SK-N-SH treated with all-trans-retinoic acid at 6 μM for 48 hours (cell line): ENCODE measurements around the gene ARF3.

Experiments used
- ATAC-seq: fragments of 200-7000 bp; cut with Tn5 transposase; 3 replicates; pipeline ENCODE4 v1.9.1; 2020; ENCODE audit warnings: mild to moderate bottlenecking, moderate library complexity
- ARNTL ChIP-seq: fragments of 450-650 bp; formaldehyde crosslinking; IDR thresholded peaks from 2 replicates; pipeline ENCODE4 v1.5.0; 2020; ENCODE audit warnings: low read depth, mild to moderate bottlenecking, moderate library complexity, borderline replicate concordance
- BACH2 ChIP-seq: fragments of 250-450 bp; sonication (Bioruptor Pico); IDR thresholded peaks from 2 replicates; pipeline ENCODE4 v1.9.0; 2021; ENCODE audit warnings: mild to moderate bottlenecking, borderline replicate concordance
- CREB5 ChIP-seq: fragments of 250-450 bp; sonication (Bioruptor Pico); IDR thresholded peaks from 2 replicates; pipeline ENCODE4 v1.5.1; 2020; ENCODE audit warnings: low read depth, mild to moderate bottlenecking, moderate library complexity
- CSDC2 ChIP-seq: fragments of 250-450 bp; sonication (Bioruptor Pico); IDR thresholded peaks from 2 replicates; pipeline ENCODE4 v1.5.0; 2020; ENCODE audit warnings: mild to moderate bottlenecking, moderate library complexity
- CSRNP3 ChIP-seq: fragments of 250-450 bp; sonication (Bioruptor Pico); IDR thresholded peaks from 2 replicates; pipeline ENCODE4 v1.5.1; 2021; ENCODE audit warnings: mild to moderate bottlenecking, moderate library complexity
- ESRRG ChIP-seq: fragments of 250-450 bp; sonication (Bioruptor Pico); IDR thresholded peaks from 2 replicates; pipeline ENCODE4 v1.6.1; 2021; ENCODE audit warnings: mild to moderate bottlenecking
- GLIS3 ChIP-seq: fragments of 250-450 bp; sonication (Bioruptor Pico); IDR thresholded peaks from 2 replicates; pipeline ENCODE4 v1.5.0; 2020; ENCODE audit warnings: mild to moderate bottlenecking, moderate library complexity
- ISL1 ChIP-seq: fragments of 250-450 bp; sonication (Bioruptor Pico); IDR thresholded peaks from 2 replicates; pipeline ENCODE4 v2.1.2; 2022; ENCODE audit warnings: mild to moderate bottlenecking, moderate library complexity
- OSR1 ChIP-seq: fragments of 250-450 bp; sonication (Bioruptor Pico); IDR thresholded peaks from 2 replicates; pipeline ENCODE4 v1.8.0; 2022; ENCODE audit warnings: moderate library complexity, mild to moderate bottlenecking, inconsistent platforms
- PATZ1 ChIP-seq: fragments of 250-450 bp; sonication (Bioruptor Pico); IDR thresholded peaks from 2 replicates; pipeline ENCODE4 v1.8.0; 2020; ENCODE audit warnings: mild to moderate bottlenecking, moderate library complexity, borderline replicate concordance
- POU6F1 ChIP-seq: fragments of 250-450 bp; sonication (Bioruptor Pico); IDR thresholded peaks from 2 replicates; pipeline ENCODE4 v1.8.0; 2021; ENCODE audit warnings: low read depth, mild to moderate bottlenecking, moderate library complexity, borderline replicate concordance
- PPARA ChIP-seq: fragments of 250-450 bp; sonication (Bioruptor Pico); IDR thresholded peaks from 2 replicates; pipeline ENCODE4 v1.5.0; 2020; ENCODE audit warnings: mild to moderate bottlenecking, borderline replicate concordance
- RARB ChIP-seq: fragments of 250-450 bp; sonication (Bioruptor Pico); IDR thresholded peaks from 2 replicates; pipeline ENCODE4 v1.8.0; 2021; ENCODE audit warnings: mild to moderate bottlenecking, moderate library complexity
- SNAI2 ChIP-seq: fragments of 250-450 bp; sonication (Bioruptor Pico); IDR thresholded peaks from 2 replicates; pipeline ENCODE4 v1.5.0; 2020; ENCODE audit warnings: mild to moderate bottlenecking, moderate library complexity
- TCF4 ChIP-seq: fragments of 250-450 bp; sonication (Bioruptor Pico); IDR thresholded peaks from 2 replicates; pipeline ENCODE4 v1.8.0; 2021; ENCODE audit warnings: mild to moderate bottlenecking, moderate library complexity, borderline replicate concordance
- TOX ChIP-seq: fragments of 250-450 bp; sonication (Bioruptor Pico); IDR thresholded peaks from 2 replicates; pipeline ENCODE4 v1.8.0; 2021; ENCODE audit warnings: mild to moderate bottlenecking, moderate library complexity, borderline replicate concordance
- TSHZ2 ChIP-seq: fragments of 250-450 bp; sonication (Bioruptor Pico); IDR thresholded peaks from 2 replicates; pipeline ENCODE4 v1.5.0; 2020; ENCODE audit warnings: mild to moderate bottlenecking, moderate library complexity
- ZC3H10 ChIP-seq: fragments of 250-450 bp; sonication (Bioruptor Pico); IDR thresholded peaks from 2 replicates; pipeline ENCODE4 v1.5.1; 2021; ENCODE audit warnings: mild to moderate bottlenecking, moderate library complexity
- ZFP3 ChIP-seq: fragments of 250-450 bp; sonication (Bioruptor Pico); IDR thresholded peaks from 2 replicates; pipeline ENCODE4 v1.5.0; 2020; ENCODE audit warnings: mild to moderate bottlenecking, moderate library complexity
- ZNF565 ChIP-seq: fragments of 450-650 bp; formaldehyde crosslinking; conservative IDR thresholded peaks from 2 replicates; pipeline ENCODE4 v1.5.0; 2020; ENCODE audit warnings: low read depth, mild to moderate bottlenecking, moderate library complexity
- ZNF70 ChIP-seq: fragments of 450-650 bp; formaldehyde crosslinking; IDR thresholded peaks from 2 replicates; pipeline ENCODE4 v1.5.0; 2020; ENCODE audit warnings: mild to moderate bottlenecking, moderate library complexity
- ZNF8 ChIP-seq: fragments of 450-650 bp; formaldehyde crosslinking; IDR thresholded peaks from 2 replicates; pipeline ENCODE4 v1.5.0; 2020; ENCODE audit warnings: mild to moderate bottlenecking, moderate library complexity

ARF3 gene

GRCh38 chr12:48894271-48894670 lies 63.0 kb downstream of the ARF3 start:
- TF ChIP-seq ZC3H10 (no peak), ARNTL (CRISPR knock-in tag) (no peak), CSRNP3 (CRISPR knock-in tag) (no peak), ISL1 (no peak), ZNF8 (CRISPR knock-in tag) (no peak), RARB (CRISPR knock-in tag) (no peak), GLIS3 (no peak), CSDC2 (CRISPR knock-in tag) (no peak), ZNF70 (no peak), TCF4 (CRISPR knock-in tag) (no peak), ZNF565 (CRISPR knock-in tag) (no peak), ZFP3 (CRISPR knock-in tag) (no peak), BACH2 (CRISPR knock-in tag) (no peak), CREB5 (CRISPR knock-in tag) (no peak), TOX (CRISPR knock-in tag) (no peak), PPARA (CRISPR knock-in tag) (no peak), PATZ1 (CRISPR knock-in tag) (no peak), OSR1 (no peak)
- ATAC-seq: no peak

- ATAC-seq: peak; percentile 100
- TF ChIP-seq TOX (CRISPR knock-in tag): no peak
Observed at GRCh38 chr12:48890657-48891418, 66.4 kb downstream of the ARF3 start.

- no peak for ATAC-seq
- TF ChIP-seq CSRNP3 (CRISPR knock-in tag) (no peak), PATZ1 (CRISPR knock-in tag) (no peak), TOX (CRISPR knock-in tag) (no peak), POU6F1 (CRISPR knock-in tag) (no peak), ZNF565 (CRISPR knock-in tag) (no peak), ZFP3 (CRISPR knock-in tag) (no peak), ISL1 (no peak), BACH2 (CRISPR knock-in tag) (no peak), SNAI2 (CRISPR knock-in tag) (no peak), PPARA (CRISPR knock-in tag) (no peak), ZNF8 (CRISPR knock-in tag) (no peak), TSHZ2 (no peak), RARB (CRISPR knock-in tag) (no peak), TCF4 (CRISPR knock-in tag) (no peak), ESRRG (no peak), ARNTL (CRISPR knock-in tag) (no peak), CREB5 (CRISPR knock-in tag) (no peak), GLIS3 (no peak), ZNF70 (no peak)
Observed at GRCh38 chr12:48889679-48890078, 67.6 kb downstream of the ARF3 start.
